GM21723 (cell line): ENCODE results near the gene HTRA1.

ENCODE experiments used
- ATAC-seq: cut with Tn5 transposase; IDR thresholded peaks from one replicate; pipeline ENCODE4 v1.9.1; 2021; ENCODE audit warnings: mild to moderate bottlenecking, moderate library complexity; ENCODE audit not compliant: unreplicated experiment

HTRA1 gene

DNA sequence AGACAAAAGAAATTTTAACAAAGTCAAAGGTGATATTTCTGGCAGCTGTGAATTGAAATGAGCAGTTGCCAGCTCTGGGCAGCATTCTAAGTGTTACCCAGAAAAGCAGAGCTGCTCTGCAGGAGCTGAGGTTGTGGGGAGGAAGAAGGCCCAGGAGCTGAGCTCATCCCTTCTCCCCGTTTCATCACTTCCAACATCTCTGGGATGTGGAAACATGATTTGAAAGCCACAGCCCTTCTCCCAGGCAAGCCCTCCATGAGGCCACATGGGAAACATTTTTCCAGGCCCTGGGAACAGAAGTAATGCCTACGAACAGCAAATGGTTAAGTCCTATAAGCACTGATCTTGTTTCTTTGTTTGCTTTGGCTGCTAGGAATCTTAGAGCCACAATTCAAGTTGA is 88.3 kb downstream of the HTRA1 start:
- no peak for ATAC-seq

DNA sequence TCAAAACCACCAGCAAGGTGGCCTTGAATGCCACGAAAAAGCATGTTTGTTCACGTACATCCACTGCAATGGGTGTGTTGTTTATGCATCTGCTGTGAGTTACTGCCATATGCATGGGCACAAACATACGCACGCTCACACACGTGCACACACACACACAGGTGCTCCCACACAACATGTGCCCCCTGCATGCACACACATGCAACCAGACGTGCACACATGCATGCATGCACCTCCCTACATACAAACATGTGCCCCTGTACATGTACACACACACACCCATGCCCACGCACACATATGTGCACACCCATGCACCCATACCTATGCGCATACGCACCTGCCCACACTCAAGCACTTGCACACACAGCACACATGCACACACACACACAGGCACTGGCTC is 89.1 kb downstream of the HTRA1 start:
- no peak for ATAC-seq

DNA sequence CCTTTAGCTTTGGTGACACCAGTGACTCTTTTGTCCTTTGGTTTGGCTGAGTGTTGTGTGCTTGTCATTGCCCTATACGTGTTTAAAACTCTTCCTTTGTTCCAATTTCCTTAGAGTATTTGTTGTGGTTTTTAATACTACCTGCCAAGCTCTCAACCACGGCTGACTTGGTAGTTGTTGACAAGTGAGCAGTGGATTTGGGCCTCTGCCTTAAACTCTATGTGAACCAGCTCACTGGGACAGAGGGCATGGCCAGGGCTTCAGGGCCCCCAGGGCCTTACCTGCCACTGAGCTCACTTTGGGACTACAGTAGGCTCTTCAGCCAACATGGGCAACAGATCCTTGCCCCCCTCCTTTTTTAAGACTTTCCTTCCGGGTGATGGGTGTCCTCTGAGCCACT is 89.6 kb downstream of the HTRA1 start:
- no peak for ATAC-seq

GRCh38 chr10:122551450-122551849 is 90.1 kb downstream of the HTRA1 start:
- ATAC-seq: no peak

DNA sequence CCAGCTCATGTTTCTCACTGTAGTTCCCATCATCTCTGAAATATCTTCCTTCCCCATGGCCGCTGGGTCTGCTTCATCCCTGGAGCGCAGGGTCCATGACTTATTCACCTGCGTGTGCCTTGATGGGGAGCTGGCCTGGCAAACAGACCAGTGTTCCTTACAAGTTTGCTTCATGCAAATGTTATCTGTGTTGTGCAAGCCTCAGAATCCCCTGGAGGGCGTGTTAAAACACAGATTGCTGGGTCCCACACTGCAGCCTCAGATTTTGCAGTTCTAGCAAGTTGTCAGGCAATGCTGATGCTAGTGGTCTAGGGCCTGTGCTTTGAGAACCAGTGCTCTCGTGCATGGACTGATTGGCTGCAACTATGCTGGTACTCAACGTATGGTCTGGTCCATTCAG is 92.0 kb downstream of the HTRA1 start:
- ATAC-seq: no peak

- ATAC-seq: no peak
Observed at GRCh38 chr10:122554131-122555036, 93.0 kb downstream of the HTRA1 start.

DNA sequence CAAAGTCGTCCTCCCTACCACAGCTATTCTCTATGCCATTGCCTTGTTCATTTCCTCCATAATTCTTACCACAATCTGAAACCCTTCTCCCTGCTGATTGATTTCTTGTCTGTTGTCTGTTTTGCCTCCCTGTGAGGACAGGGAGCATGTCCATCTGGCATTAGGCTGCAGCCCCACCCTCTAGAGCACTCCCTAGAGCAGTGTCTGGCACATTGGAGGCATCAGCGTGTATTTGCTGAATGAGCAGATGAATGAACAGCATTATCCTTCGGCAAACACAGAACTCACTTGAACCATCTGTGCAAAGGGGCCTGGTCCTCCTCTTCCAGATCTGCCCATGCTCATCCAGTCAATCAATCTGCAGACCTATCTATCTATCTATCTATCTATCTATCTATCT is 94.1 kb downstream of the HTRA1 start:
- ATAC-seq: no peak

GRCh38 chr10:122557516-122557915 is 96.2 kb downstream of the HTRA1 start:
- no peak for ATAC-seq

DNA sequence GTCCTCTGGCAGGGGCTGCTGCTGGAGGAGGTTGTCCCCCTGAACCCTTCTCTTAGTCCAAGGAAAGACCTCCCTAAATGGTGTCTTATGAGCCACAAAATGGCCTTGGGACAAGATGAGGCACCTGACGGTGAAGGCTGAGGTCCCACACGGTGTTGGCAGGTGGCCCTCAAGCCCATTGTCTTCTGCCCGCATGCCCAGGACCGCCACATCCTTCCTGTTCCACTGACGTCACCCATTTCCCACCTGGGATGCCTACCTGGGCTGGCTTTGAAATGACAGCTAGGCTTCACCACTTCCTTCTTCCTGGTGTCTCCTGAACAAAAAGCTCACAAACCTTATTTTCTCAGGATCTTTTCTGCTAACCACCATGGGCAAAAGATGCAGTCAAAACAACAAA is 97.1 kb downstream of the HTRA1 start:
- ATAC-seq: no peak

DNA sequence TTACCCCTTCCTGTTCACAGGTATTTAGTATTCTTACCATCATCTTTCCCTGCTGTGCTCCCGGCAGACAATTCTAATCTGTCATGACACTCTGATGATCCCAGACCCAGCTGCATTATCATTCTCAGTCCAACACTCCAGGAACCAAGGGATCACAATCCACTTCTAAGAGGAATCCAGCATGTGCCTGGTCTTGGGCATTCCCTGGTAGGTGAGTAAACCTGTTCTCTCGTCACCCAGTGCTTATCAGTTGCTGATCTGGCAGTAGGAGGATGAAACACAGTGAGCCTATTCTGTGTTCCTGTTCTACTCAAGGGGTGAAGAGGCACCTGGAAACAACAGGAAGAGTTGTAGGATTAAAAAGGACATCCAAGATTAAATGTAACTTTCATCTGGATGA is 97.9 kb downstream of the HTRA1 start:
- ATAC-seq: no peak

DNA sequence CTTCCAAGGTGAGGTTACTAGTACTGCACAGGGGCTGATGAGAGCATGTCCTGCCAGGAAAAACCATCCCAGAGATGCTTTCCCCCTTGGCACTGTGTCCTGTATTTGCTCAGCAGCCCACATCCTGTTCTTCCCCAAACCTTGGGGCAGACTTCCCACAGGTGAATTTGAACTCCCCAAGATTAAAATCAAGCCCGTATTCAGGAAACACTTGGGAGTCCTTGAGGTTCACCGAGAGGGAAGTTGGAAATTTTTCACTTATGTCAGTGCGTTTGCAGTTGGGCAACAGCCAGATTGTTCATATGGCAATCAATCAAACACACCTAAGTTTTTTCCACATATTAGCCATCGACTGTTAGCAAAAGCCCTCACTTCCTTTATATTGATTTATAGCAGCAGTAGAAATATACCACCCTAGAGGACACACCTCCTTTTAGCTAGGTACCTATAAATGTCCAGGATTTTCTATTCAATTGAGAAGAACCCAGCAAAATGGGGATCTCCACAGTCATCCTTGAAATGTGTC is 99.0 kb downstream of the HTRA1 start, which contains the start of gene DMBT1:
TSS of gene DMBT1 (plus strand) at position 476 of the 526 bp plus-strand sequence. CDS start at position 493, 17 bp downstream.
- no peak for ATAC-seq

- ATAC-seq: no peak
Observed at GRCh38 chr10:122561212-122561611, 99.9 kb downstream of the HTRA1 start.

DNA sequence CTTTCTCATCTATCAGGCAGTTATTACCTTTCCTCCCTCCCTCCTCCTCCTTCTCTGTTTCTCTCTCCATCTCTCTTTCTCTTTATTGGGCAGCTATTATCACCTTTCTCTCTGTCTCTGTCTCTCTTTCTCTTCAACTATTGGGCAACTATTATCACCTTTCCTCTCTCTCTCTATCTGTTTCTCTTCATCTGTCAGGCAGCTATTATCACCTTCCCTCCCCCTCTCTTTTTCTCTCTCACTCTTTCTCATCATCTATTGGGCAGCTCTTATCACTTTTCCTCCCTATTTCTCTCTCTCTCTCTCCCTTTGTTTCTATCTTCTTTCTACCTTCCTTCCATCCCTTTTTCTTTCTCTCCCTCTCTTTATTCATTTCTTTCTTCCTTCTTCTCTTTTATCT is 100.4 kb downstream of the HTRA1 start:
- ATAC-seq: no peak
